Measurements from ENCODE around the gene EVL.

Gene EVL

GRCh38 chr14:100070310-100070709 lies 5.1 kb downstream of the EVL start:
- TF ChIP-seq CTCF (IDR thresholded peaks at IDR 0.05; ENCODE audit: low read depth, low read length) = no peak
- DNase-seq (ENCODE audit: low read depth in 2 of 2) = no peak
- H3K4me3 ChIP-seq (replicated peaks in 1 of 2; ENCODE audit: low read depth in 2 of 2, low read length in 2 of 2) = no peak overlapping the region

- no peak for TF ChIP-seq CTCF (IDR thresholded peaks at IDR 0.05; ENCODE audit: low read depth, low read length)
- no peak overlapping the region for H3K4me3 ChIP-seq (replicated peaks in 1 of 2; ENCODE audit: low read depth in 2 of 2, low read length in 2 of 2)
- DNase-seq (ENCODE audit: low read depth in 2 of 2) = no peak
Measured at GRCh38 chr14:100071545-100071944, 6.3 kb downstream of the EVL start.

- H3K4me3 ChIP-seq (replicated peaks in 1 of 2; ENCODE audit: low read depth in 2 of 2, low read length in 2 of 2) = no peak overlapping the region
- TF ChIP-seq CTCF (IDR thresholded peaks at IDR 0.05; ENCODE audit: low read depth, low read length) = no peak
- DNase-seq (ENCODE audit: low read depth in 2 of 2) = no peak
Measured at GRCh38 chr14:100072783-100073346, 7.6 kb downstream of the EVL start.

GRCh38 chr14:100073576-100074430 lies 8.6 kb downstream of the EVL start:
- DNase-seq (ENCODE audit: low read depth in 2 of 2) = no peak
- no peak for TF ChIP-seq CTCF (IDR thresholded peaks at IDR 0.05; ENCODE audit: low read depth, low read length)
- H3K4me3 ChIP-seq (replicated peaks in 1 of 2; ENCODE audit: low read depth in 2 of 2, low read length in 2 of 2) = no peak overlapping the region

- no peak for TF ChIP-seq CTCF (IDR thresholded peaks at IDR 0.05; ENCODE audit: low read depth, low read length)
- DNase-seq (ENCODE audit: low read depth in 2 of 2) = no peak
- no peak overlapping the region for H3K4me3 ChIP-seq (replicated peaks in 1 of 2; ENCODE audit: low read depth in 2 of 2, low read length in 2 of 2)
Measured at GRCh38 chr14:100074431-100075100, 9.3 kb downstream of the EVL start.

GRCh38 chr14:100075681-100076080 lies 10.5 kb downstream of the EVL start:
- no peak for TF ChIP-seq CTCF (IDR thresholded peaks at IDR 0.05; ENCODE audit: low read depth, low read length)
- DNase-seq (ENCODE audit: low read depth in 2 of 2) = no peak
- no peak overlapping the region for H3K4me3 ChIP-seq (replicated peaks in 1 of 2; ENCODE audit: low read depth in 2 of 2, low read length in 2 of 2)

Data from cardiac fibroblast (primary cell).